Liver (tissue), 9 donors: ENCODE measurements around the gene ANGPTL4. TPM values are rescaled to one million over a fixed set of nuclear protein-coding genes. Genes with fewer than 3 reads are reported as not detected.

Experiments
- DNase-seq: peaks from one replicate; pipeline ENCODE4 v3.0.0-alpha.2; 2017; ENCODE audit warnings: low spot score
- H3K27ac ChIP-seq, 2 donors: one replicate each; pipeline ENCODE4 v1.7.0; 2013; ENCODE audit warnings: inconsistent platforms in 2 of 2, low read length in 2 of 2, control low read depth in 1 of 2, low read depth in 1 of 2, mild to moderate bottlenecking in 1 of 2
- H3K27me3 ChIP-seq, 4 donors: one replicate each; pipeline versions ENCODE4 v1.6.1 to v1.7.0; 2013; ENCODE audit warnings: low read length in 3 of 4, inconsistent platforms in 1 of 4, mild to moderate bottlenecking in 1 of 4, moderate library complexity in 1 of 4; ENCODE audit not compliant: control insufficient read depth in 4 of 4, insufficient read depth in 4 of 4
- H3K36me3 ChIP-seq, 4 donors: one replicate each; pipeline versions ENCODE4 v1.6.1 to v1.7.0; 2013; ENCODE audit warnings: low read length in 3 of 4, mild to moderate bottlenecking in 3 of 4, low read depth in 1 of 4, moderate library complexity in 1 of 4; ENCODE audit not compliant: control insufficient read depth in 4 of 4, insufficient read depth in 3 of 4
- H3K4me1 ChIP-seq, 4 donors: one replicate each; pipeline versions ENCODE4 v1.6.1 to v1.7.0; 2013; ENCODE audit warnings: low read length in 3 of 4, mild to moderate bottlenecking in 3 of 4, moderate library complexity in 1 of 4; ENCODE audit not compliant: control insufficient read depth in 4 of 4, insufficient read depth in 4 of 4
- H3K4me3 ChIP-seq, 3 donors: one replicate each; pipeline versions ENCODE4 v1.6.1 to v1.7.0; 2013; ENCODE audit warnings: low read length in 3 of 3, control low read depth in 1 of 3, low read depth in 1 of 3, mild to moderate bottlenecking in 1 of 3
- H3K9ac ChIP-seq, 2 donors: one replicate each; pipeline ENCODE4 v1.7.0; 2013; ENCODE audit warnings: low read length in 2 of 2, mild to moderate bottlenecking in 2 of 2, moderate library complexity in 2 of 2, control low read depth in 1 of 2, low read depth in 1 of 2
- H3K9me3 ChIP-seq, 4 donors: one replicate each; pipeline versions ENCODE4 v1.6.1 to v1.7.0; 2013; ENCODE audit warnings: low read length in 3 of 4; ENCODE audit not compliant: control insufficient read depth in 4 of 4
- EGR1 ChIP-seq, 2 donors: IDR thresholded peaks; 2 replicates each; pipeline ENCODE4 v1.6.1; 2016 to 2018; ENCODE audit warnings: antibody characterized with exemption in 2 of 2, low read depth in 2 of 2
- FOXA1 ChIP-seq: IDR thresholded peaks from 2 replicates; pipeline ENCODE4 v1.6.1; 2016; ENCODE audit warnings: antibody characterized with exemption
- FOXA2 ChIP-seq: IDR thresholded peaks from 2 replicates; pipeline ENCODE4 v1.6.1; 2016; ENCODE audit warnings: antibody characterized with exemption
- GABPA ChIP-seq, 2 donors: IDR thresholded peaks in 1 of 2; conservative IDR thresholded peaks in 1 of 2; 2 replicates each; pipeline ENCODE4 v1.6.1; 2016; ENCODE audit warnings: antibody characterized with exemption in 2 of 2, mild to moderate bottlenecking in 1 of 2, moderate library complexity in 1 of 2
- HNF4A ChIP-seq, 2 donors: conservative IDR thresholded peaks; 2 replicates each; pipeline ENCODE4 v1.6.1; 2016; ENCODE audit warnings: antibody characterized with exemption in 2 of 2, mild to moderate bottlenecking in 2 of 2
- HNF4G ChIP-seq: IDR thresholded peaks from 2 replicates; pipeline ENCODE4 v1.6.1; 2016; ENCODE audit warnings: antibody characterized with exemption
- JUND ChIP-seq, 2 donors: IDR thresholded peaks; 2 replicates each; pipeline ENCODE4 v1.6.1; 2016; ENCODE audit warnings: antibody characterized with exemption in 2 of 2
- NR2F2 ChIP-seq: IDR thresholded peaks from 2 replicates; pipeline ENCODE4 v1.6.1; 2016; ENCODE audit warnings: antibody characterized with exemption
- RAD21 ChIP-seq, 2 donors: IDR thresholded peaks; 2 replicates each; pipeline ENCODE4 v1.6.1; 2016; ENCODE audit warnings: antibody characterized with exemption in 2 of 2, mild to moderate bottlenecking in 2 of 2
- RXRA ChIP-seq, 2 donors: IDR thresholded peaks; 2 replicates each; pipeline ENCODE4 v1.6.1; 2017 to 2018; ENCODE audit warnings: antibody characterized with exemption in 2 of 2, mild to moderate bottlenecking in 1 of 2
- SP1 ChIP-seq: IDR thresholded peaks from 2 replicates; pipeline ENCODE4 v1.6.1; 2018; ENCODE audit warnings: antibody characterized with exemption, mild to moderate bottlenecking
- TAF1 ChIP-seq: conservative IDR thresholded peaks from 2 replicates; pipeline ENCODE4 v1.6.1; 2016; ENCODE audit warnings: antibody characterized with exemption, mild to moderate bottlenecking
- YY1 ChIP-seq: IDR thresholded peaks from 2 replicates; pipeline ENCODE4 v1.6.1; 2016; ENCODE audit warnings: antibody characterized with exemption, mild to moderate bottlenecking
- WGBS: extraction: QIAGEN DNeasy Blood & Tissue Kit; methylation state at CpG from one replicate; pipeline ENCODE4 v1.1.7; 2013; 5-methylcytosine and 5-hydroxymethylcytosine counted together
- polyA plus RNA-seq, 2 donors: library from polyadenylated mRNA; stranded (reverse) in 1 of 2; unstranded in 1 of 2; fragments of 200-250 nt in 1 of 2; fragments of >200 nt in 1 of 2; fragmentation: Nextera tagmentation in 1 of 2; extraction: Ambion mirVana in 1 of 2; gene quantifications; one replicate each; pipeline versions ENCODE4 v1.2.1 to v1.2.3, GENCODE V29; 2013 to 2015
- total RNA-seq, 2 donors: library from RNA; depleted of rRNA; stranded (reverse); fragments of >200 nt; gene quantifications; one replicate each; pipeline ENCODE4 v1.2.3, GENCODE V29; 2014
- TF ChIP-seq, protein P1 (sequence below): IDR thresholded peaks from 2 replicates; pipeline ENCODE4 v1.6.1; 2016; ENCODE audit warnings: antibody characterized with exemption
- TF ChIP-seq, protein P2 (sequence below): IDR thresholded peaks from 2 replicates; pipeline ENCODE4 v1.6.1; 2016; ENCODE audit warnings: antibody characterized with exemption
- TF ChIP-seq, protein P3 (sequence below): IDR thresholded peaks from 2 replicates; pipeline ENCODE4 v1.6.1; 2016; ENCODE audit warnings: antibody characterized with exemption, mild to moderate bottlenecking
- TF ChIP-seq, protein P4 (sequence below): IDR thresholded peaks from 2 replicates; pipeline ENCODE4 v1.6.1; 2016; ENCODE audit warnings: antibody characterized with exemption
- TF ChIP-seq, protein P5 (sequence below): fragments of 150-350 bp; IDR thresholded peaks from 2 replicates; pipeline ENCODE4 v1.5.1; 2017; ENCODE audit warnings: improper control_type of control experiment, low read depth, low read length; ENCODE audit not compliant: missing input control
- donor health status: healthy.
- donor health status: healthy.
- donor health status: healthy.
- donor health status: healthy.
- donor health status: healthy.

ANGPTL4 gene
- total and polyA plus RNA-seq, 4 donors, result 0.65 to 144 (median 71.6) TPM

DNA sequence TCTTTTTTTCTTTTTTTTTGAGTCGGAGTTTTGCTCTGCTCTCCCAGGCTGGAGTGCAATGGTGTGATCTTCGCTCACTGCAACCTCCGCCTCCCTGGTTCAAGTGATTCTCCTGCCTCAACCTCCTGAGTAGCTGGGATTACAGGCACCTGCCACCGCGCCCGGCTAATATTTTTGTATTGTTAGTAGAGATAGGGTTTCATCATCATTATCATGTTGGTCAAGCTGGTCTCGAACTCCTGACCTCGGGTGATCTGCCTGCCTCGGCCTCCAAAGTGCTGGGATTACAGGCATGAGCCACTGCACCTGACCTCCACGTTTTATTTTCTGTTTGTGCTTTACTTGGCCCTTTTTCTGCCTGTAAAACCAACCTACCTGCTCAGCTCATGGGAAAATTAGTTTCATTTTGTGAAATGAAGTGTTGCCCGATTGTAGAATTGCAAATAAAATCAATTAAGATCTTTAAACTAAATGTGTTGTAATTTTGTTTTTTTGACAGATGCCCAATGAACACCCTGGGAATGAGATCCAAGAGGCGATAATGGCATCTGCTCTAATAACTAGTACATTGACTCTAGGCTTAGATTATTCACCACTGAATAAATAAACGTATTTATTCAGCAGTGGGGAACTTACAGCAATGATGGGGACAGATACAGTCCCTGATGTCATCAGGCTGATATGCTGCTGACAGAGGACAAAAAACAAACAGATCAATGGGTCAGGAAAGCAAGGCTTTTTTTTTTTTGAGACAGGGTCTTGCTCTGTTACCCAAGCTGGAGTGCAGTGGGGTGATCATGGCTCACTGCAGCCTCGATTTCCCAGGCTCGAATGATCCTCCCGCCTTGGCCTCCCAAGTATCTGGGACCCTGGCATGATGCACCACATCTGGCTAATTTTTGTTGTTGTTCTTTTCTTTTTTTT, 24.0 kb downstream of the ANGPTL4 start:
- Histone ChIP-seq H3K27me3 (no peaks in the 10 kb centered on the region), H3K36me3 (peaks cover 0 to 3% (median 0%) of the 10 kb centered on the region in 4 donors), H3K9ac (peak overlapping the region in 1 of 2 donors; percentile 80), H3K27ac (peak overlapping the region; percentile 95 to 100), H3K9me3 (no peaks in the 10 kb centered on the region), H3K4me3 (peak overlapping the region in 1 of 3 donors; percentile 56), H3K4me1 (peaks cover 11 to 29% (median 21%) of the 10 kb centered on the region in 4 donors)
- WGBS, result 43% methylated on average over 16 of the region's 16 CpGs
- TF ChIP-seq, protein P1, sequence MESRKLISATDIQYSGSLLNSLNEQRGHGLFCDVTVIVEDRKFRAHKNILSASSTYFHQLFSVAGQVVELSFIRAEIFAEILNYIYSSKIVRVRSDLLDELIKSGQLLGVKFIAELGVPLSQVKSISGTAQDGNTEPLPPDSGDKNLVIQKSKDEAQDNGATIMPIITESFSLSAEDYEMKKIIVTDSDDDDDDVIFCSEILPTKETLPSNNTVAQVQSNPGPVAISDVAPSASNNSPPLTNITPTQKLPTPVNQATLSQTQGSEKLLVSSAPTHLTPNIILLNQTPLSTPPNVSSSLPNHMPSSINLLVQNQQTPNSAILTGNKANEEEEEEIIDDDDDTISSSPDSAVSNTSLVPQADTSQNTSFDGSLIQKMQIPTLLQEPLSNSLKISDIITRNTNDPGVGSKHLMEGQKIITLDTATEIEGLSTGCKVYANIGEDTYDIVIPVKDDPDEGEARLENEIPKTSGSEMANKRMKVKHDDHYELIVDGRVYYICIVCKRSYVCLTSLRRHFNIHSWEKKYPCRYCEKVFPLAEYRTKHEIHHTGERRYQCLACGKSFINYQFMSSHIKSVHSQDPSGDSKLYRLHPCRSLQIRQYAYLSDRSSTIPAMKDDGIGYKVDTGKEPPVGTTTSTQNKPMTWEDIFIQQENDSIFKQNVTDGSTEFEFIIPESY, result peak; percentile 87
- TF ChIP-seq, protein P2, sequence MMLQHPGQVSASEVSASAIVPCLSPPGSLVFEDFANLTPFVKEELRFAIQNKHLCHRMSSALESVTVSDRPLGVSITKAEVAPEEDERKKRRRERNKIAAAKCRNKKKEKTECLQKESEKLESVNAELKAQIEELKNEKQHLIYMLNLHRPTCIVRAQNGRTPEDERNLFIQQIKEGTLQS, result no peak
- TF ChIP-seq EGR1 (IDR thresholded peaks at IDR 0.05; ENCODE audit: low read depth in 2 of 2), result no peak
- peak; percentile 88 for TF ChIP-seq FOXA1
- peak; percentile 17 for TF ChIP-seq NR2F2
- TF ChIP-seq, protein P3, sequence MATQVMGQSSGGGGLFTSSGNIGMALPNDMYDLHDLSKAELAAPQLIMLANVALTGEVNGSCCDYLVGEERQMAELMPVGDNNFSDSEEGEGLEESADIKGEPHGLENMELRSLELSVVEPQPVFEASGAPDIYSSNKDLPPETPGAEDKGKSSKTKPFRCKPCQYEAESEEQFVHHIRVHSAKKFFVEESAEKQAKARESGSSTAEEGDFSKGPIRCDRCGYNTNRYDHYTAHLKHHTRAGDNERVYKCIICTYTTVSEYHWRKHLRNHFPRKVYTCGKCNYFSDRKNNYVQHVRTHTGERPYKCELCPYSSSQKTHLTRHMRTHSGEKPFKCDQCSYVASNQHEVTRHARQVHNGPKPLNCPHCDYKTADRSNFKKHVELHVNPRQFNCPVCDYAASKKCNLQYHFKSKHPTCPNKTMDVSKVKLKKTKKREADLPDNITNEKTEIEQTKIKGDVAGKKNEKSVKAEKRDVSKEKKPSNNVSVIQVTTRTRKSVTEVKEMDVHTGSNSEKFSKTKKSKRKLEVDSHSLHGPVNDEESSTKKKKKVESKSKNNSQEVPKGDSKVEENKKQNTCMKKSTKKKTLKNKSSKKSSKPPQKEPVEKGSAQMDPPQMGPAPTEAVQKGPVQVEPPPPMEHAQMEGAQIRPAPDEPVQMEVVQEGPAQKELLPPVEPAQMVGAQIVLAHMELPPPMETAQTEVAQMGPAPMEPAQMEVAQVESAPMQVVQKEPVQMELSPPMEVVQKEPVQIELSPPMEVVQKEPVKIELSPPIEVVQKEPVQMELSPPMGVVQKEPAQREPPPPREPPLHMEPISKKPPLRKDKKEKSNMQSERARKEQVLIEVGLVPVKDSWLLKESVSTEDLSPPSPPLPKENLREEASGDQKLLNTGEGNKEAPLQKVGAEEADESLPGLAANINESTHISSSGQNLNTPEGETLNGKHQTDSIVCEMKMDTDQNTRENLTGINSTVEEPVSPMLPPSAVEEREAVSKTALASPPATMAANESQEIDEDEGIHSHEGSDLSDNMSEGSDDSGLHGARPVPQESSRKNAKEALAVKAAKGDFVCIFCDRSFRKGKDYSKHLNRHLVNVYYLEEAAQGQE, result peak; percentile 72
- TF ChIP-seq FOXA2, result peak; percentile 97
- TF ChIP-seq SP1, result peak; percentile 86
- peak; percentile 24 to 44 for TF ChIP-seq RAD21 (IDR thresholded peaks at IDR 0.05)
- TF ChIP-seq, protein P4, sequence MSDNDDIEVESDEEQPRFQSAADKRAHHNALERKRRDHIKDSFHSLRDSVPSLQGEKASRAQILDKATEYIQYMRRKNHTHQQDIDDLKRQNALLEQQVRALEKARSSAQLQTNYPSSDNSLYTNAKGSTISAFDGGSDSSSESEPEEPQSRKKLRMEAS, result peak; percentile 72
- TF ChIP-seq HNF4A (conservative IDR thresholded peaks at IDR 0.05), result peak; percentile 47 to 82
- peak in 1 of 2 donors; percentile 42 for TF ChIP-seq GABPA (IDR thresholded peaks at IDR 0.05 in 1 of 2, conservative IDR thresholded peaks at IDR 0.05 in 1 of 2)
- peak; percentile 62 to 92 for TF ChIP-seq JUND (IDR thresholded peaks at IDR 0.05)
- TF ChIP-seq RXRA (IDR thresholded peaks at IDR 0.05), result peak; percentile 64 to 93
- TF ChIP-seq TAF1, result peak; percentile 58
- TF ChIP-seq, protein P5, sequence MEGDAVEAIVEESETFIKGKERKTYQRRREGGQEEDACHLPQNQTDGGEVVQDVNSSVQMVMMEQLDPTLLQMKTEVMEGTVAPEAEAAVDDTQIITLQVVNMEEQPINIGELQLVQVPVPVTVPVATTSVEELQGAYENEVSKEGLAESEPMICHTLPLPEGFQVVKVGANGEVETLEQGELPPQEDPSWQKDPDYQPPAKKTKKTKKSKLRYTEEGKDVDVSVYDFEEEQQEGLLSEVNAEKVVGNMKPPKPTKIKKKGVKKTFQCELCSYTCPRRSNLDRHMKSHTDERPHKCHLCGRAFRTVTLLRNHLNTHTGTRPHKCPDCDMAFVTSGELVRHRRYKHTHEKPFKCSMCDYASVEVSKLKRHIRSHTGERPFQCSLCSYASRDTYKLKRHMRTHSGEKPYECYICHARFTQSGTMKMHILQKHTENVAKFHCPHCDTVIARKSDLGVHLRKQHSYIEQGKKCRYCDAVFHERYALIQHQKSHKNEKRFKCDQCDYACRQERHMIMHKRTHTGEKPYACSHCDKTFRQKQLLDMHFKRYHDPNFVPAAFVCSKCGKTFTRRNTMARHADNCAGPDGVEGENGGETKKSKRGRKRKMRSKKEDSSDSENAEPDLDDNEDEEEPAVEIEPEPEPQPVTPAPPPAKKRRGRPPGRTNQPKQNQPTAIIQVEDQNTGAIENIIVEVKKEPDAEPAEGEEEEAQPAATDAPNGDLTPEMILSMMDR, result no peak
- no peak for TF ChIP-seq HNF4G
- peak; percentile 85 for TF ChIP-seq YY1
- DNase-seq, result no peak
